Activated CD4-positive, alpha-beta T cell treated with anti-CD3 and anti-CD28 coated beads, Interleukin-2, amount 10 ng/mL, durations not matched to agents 7 days and 5 days (primary cell): ENCODE measurements around the gene SEMA3D. TPM values are rescaled to one million over a fixed set of nuclear protein-coding genes. Genes with fewer than 3 reads are reported as not detected.

Source experiments
- CTCF ChIA-PET: fragments of 350-600 bp; sonication (Branson Sonifier 250); formaldehyde crosslinking; loops from one replicate; lab custom pipeline; 2021; ENCODE audit warnings: antibody characterized with exemption; lab: Charles Lee
- POLR2A ChIA-PET: fragments of 350-600 bp; sonication (Branson Sonifier 250); formaldehyde crosslinking; loops from one replicate; lab custom pipeline; 2021; ENCODE audit warnings: antibody characterized with exemption; lab: Charles Lee
- DNase-seq: peaks from one replicate; pipeline ENCODE4 v3.0.0-alpha.2; 2020
- H3K27ac Mint-ChIP-seq: one replicate; pipeline ENCODE4 v1.8.0; 2021; ENCODE audit warnings: mild to moderate bottlenecking, moderate library complexity, mixed read lengths
- H3K27me3 Mint-ChIP-seq: one replicate; pipeline ENCODE4 v1.8.0; 2021; ENCODE audit warnings: mixed read lengths
- H3K36me3 Mint-ChIP-seq: one replicate; pipeline ENCODE4 v1.8.0; 2021; ENCODE audit warnings: low read depth, mixed read lengths
- H3K4me1 Mint-ChIP-seq: one replicate; pipeline ENCODE4 v1.8.0; 2021; ENCODE audit warnings: mixed read lengths
- H3K4me3 Mint-ChIP-seq: one replicate; pipeline ENCODE4 v1.8.0; 2021; ENCODE audit warnings: mild to moderate bottlenecking, moderate library complexity, mixed read lengths
- H3K9me3 Mint-ChIP-seq: one replicate; pipeline ENCODE4 v1.8.0; 2021; ENCODE audit warnings: mixed read lengths
- total RNA-seq, 2 experiments: library from RNA; stranded (reverse); gene quantifications; one replicate each; pipeline ENCODE4 v1.2.3, GENCODE V29; 2021

The SEMA3D gene
- total RNA-seq, 2 experiments from 2014 or later: not detected

GRCh38 chr7:85022064-85022697 lies 164.7 kb downstream of the SEMA3D start:
- POLR2A ChIA-PET: no interaction called here
- H3K27ac Mint-ChIP-seq: no peak overlapping the region
- CTCF ChIA-PET: interaction anchor here (0.5 kb wide), 1 partner anchor 28 kb away, joined by 3 read pairs; no protein-coding TSS in a partner anchor
- no peaks in the 10 kb centered on the region for H3K9me3 Mint-ChIP-seq
- H3K4me3 Mint-ChIP-seq: no peak overlapping the region
- no peak for DNase-seq
- no peaks in the 10 kb centered on the region for H3K36me3 Mint-ChIP-seq
- no peaks in the 10 kb centered on the region for H3K4me1 Mint-ChIP-seq
- H3K27me3 Mint-ChIP-seq: peaks cover 2% of the 10 kb centered on the region

- Mint-ChIP-seq H3K27me3 (peaks cover 2% of the 10 kb centered on the region), H3K9me3 (no peaks in the 10 kb centered on the region), H3K4me3 (no peak overlapping the region), H3K27ac (no peak overlapping the region), H3K4me1 (no peaks in the 10 kb centered on the region), H3K36me3 (no peaks in the 10 kb centered on the region)
- ChIA-PET POLR2A (no interaction called here), CTCF (no interaction called here)
- DNase-seq: no peak
These were observed 165.7 kb downstream of the SEMA3D start for GRCh38 chr7:85021101-85021704.

GRCh38 chr7:85019778-85020177 lies 167.1 kb downstream of the SEMA3D start:
- no peak overlapping the region for H3K27ac Mint-ChIP-seq
- DNase-seq: no peak
- H3K27me3 Mint-ChIP-seq: peaks cover 2% of the 10 kb centered on the region
- ChIA-PET POLR2A (no interaction called here), CTCF (no interaction called here)
- no peaks in the 10 kb centered on the region for H3K4me1 Mint-ChIP-seq
- H3K4me3 Mint-ChIP-seq: no peak overlapping the region
- H3K9me3 Mint-ChIP-seq: no peaks in the 10 kb centered on the region
- no peaks in the 10 kb centered on the region for H3K36me3 Mint-ChIP-seq

GRCh38 chr7:85019176-85019575 lies 167.7 kb downstream of the SEMA3D start:
- no peak for DNase-seq
- Mint-ChIP-seq H3K27ac (no peak overlapping the region), H3K36me3 (no peaks in the 10 kb centered on the region), H3K4me3 (no peak overlapping the region), H3K4me1 (no peaks in the 10 kb centered on the region), H3K27me3 (peaks cover 2% of the 10 kb centered on the region), H3K9me3 (no peaks in the 10 kb centered on the region)
- ChIA-PET POLR2A (no interaction called here), CTCF (no interaction called here)

- DNase-seq: no peak
- no peak overlapping the region for H3K27ac Mint-ChIP-seq
- H3K4me3 Mint-ChIP-seq: no peak overlapping the region
- CTCF ChIA-PET: no interaction called here
- H3K27me3 Mint-ChIP-seq: peaks cover 3% of the 10 kb centered on the region
- no peaks in the 10 kb centered on the region for H3K4me1 Mint-ChIP-seq
- H3K36me3 Mint-ChIP-seq: no peaks in the 10 kb centered on the region
- POLR2A ChIA-PET: no interaction called here
- no peaks in the 10 kb centered on the region for H3K9me3 Mint-ChIP-seq
These were observed 168.4 kb downstream of the SEMA3D start for GRCh38 chr7:85018498-85018897.

- Mint-ChIP-seq H3K27me3 (peaks cover 4% of the 10 kb centered on the region), H3K36me3 (no peaks in the 10 kb centered on the region), H3K27ac (no peak overlapping the region), H3K9me3 (no peaks in the 10 kb centered on the region), H3K4me1 (no peaks in the 10 kb centered on the region), H3K4me3 (no peak overlapping the region)
- DNase-seq: no peak
- ChIA-PET POLR2A (no interaction called here), CTCF (no interaction called here)
These were observed 170.6 kb downstream of the SEMA3D start for GRCh38 chr7:85016286-85016685.

- no peak overlapping the region for H3K27ac Mint-ChIP-seq
- H3K9me3 Mint-ChIP-seq: no peaks in the 10 kb centered on the region
- no peak overlapping the region for H3K4me3 Mint-ChIP-seq
- peaks cover 3% of the 10 kb centered on the region for H3K27me3 Mint-ChIP-seq
- H3K36me3 Mint-ChIP-seq: no peaks in the 10 kb centered on the region
- no peak for DNase-seq
- ChIA-PET POLR2A (no interaction called here), CTCF (interaction anchor here (1.2 kb wide), 1 partner anchor 8 kb away, joined by 3 read pairs; no protein-coding TSS in a partner anchor)
- no peaks in the 10 kb centered on the region for H3K4me1 Mint-ChIP-seq
These were observed 171.8 kb downstream of the SEMA3D start for GRCh38 chr7:85014936-85015660.

- Mint-ChIP-seq H3K36me3 (no peaks in the 10 kb centered on the region), H3K27ac (no peak overlapping the region), H3K4me3 (no peak overlapping the region), H3K27me3 (peaks cover 2% of the 10 kb centered on the region), H3K4me1 (no peaks in the 10 kb centered on the region), H3K9me3 (no peaks in the 10 kb centered on the region)
- DNase-seq: no peak
- ChIA-PET POLR2A (no interaction called here), CTCF (no interaction called here)
These were observed 175.7 kb downstream of the SEMA3D start for GRCh38 chr7:85011127-85011526.

GRCh38 chr7:85010306-85010705 lies 176.6 kb downstream of the SEMA3D start:
- CTCF ChIA-PET: no interaction called here
- no peak overlapping the region for H3K4me3 Mint-ChIP-seq
- no peaks in the 10 kb centered on the region for H3K9me3 Mint-ChIP-seq
- H3K4me1 Mint-ChIP-seq: no peaks in the 10 kb centered on the region
- POLR2A ChIA-PET: no interaction called here
- H3K27ac Mint-ChIP-seq: no peak overlapping the region
- DNase-seq: no peak
- H3K27me3 Mint-ChIP-seq: peaks cover 2% of the 10 kb centered on the region
- H3K36me3 Mint-ChIP-seq: no peaks in the 10 kb centered on the region

GRCh38 chr7:85006754-85007153 lies 180.1 kb downstream of the SEMA3D start:
- no peaks in the 10 kb centered on the region for H3K36me3 Mint-ChIP-seq
- H3K9me3 Mint-ChIP-seq: no peaks in the 10 kb centered on the region
- no peaks in the 10 kb centered on the region for H3K4me1 Mint-ChIP-seq
- no peak overlapping the region for H3K27ac Mint-ChIP-seq
- peaks cover 2% of the 10 kb centered on the region for H3K27me3 Mint-ChIP-seq
- no peak overlapping the region for H3K4me3 Mint-ChIP-seq
- POLR2A ChIA-PET: no interaction called here
- CTCF ChIA-PET: no interaction called here
- no peak for DNase-seq

- CTCF ChIA-PET: no interaction called here
- H3K4me1 Mint-ChIP-seq: no peaks in the 10 kb centered on the region
- no peak for DNase-seq
- H3K27ac Mint-ChIP-seq: no peak overlapping the region
- no peak overlapping the region for H3K4me3 Mint-ChIP-seq
- no peaks in the 10 kb centered on the region for H3K36me3 Mint-ChIP-seq
- no peaks in the 10 kb centered on the region for H3K9me3 Mint-ChIP-seq
- POLR2A ChIA-PET: no interaction called here
- peaks cover 2% of the 10 kb centered on the region for H3K27me3 Mint-ChIP-seq
These were observed 182.5 kb downstream of the SEMA3D start for GRCh38 chr7:85004402-85004801.

GRCh38 chr7:85001495-85002345 lies 185.1 kb downstream of the SEMA3D start:
- CTCF ChIA-PET: interaction anchor here (1.0 to 1.6 kb wide), 2 partner anchors 11 to 31 kb away, joined by 3 to 4 read pairs; no protein-coding TSS in a partner anchor
- Mint-ChIP-seq H3K36me3 (no peaks in the 10 kb centered on the region), H3K27ac (no peak overlapping the region), H3K9me3 (no peaks in the 10 kb centered on the region), H3K27me3 (peaks cover 2% of the 10 kb centered on the region), H3K4me1 (peaks cover 2% of the 10 kb centered on the region), H3K4me3 (no peak overlapping the region)
- DNase-seq: no peak
- POLR2A ChIA-PET: no interaction called here
